MM.1S (cell line): ENCODE results near the gene CCT7.

Experiments
- EZH2 ChIP-seq: fragments of 300-600 bp; sonication (generic); optimal IDR thresholded peaks from 2 replicates; pipeline ENCODE3; 2017; ENCODE audit warnings: low read depth, mild to moderate bottlenecking, antibody characterized with exemption, low read length, mixed read lengths
- EZH2phosphoT487 ChIP-seq: fragments of 300-600 bp; sonication (generic); IDR thresholded peaks from 2 replicates; pipeline ENCODE4 v1.6.1; 2018; ENCODE audit warnings: antibody characterized with exemption, low read length
- TF ChIP-seq, protein P1 (sequence below): fragments of 300-600 bp; sonication (generic); IDR thresholded peaks from 2 replicates; pipeline ENCODE4 v1.5.1; 2016; ENCODE audit warnings: antibody characterized with exemption, low read length, mixed read lengths

DNA sequence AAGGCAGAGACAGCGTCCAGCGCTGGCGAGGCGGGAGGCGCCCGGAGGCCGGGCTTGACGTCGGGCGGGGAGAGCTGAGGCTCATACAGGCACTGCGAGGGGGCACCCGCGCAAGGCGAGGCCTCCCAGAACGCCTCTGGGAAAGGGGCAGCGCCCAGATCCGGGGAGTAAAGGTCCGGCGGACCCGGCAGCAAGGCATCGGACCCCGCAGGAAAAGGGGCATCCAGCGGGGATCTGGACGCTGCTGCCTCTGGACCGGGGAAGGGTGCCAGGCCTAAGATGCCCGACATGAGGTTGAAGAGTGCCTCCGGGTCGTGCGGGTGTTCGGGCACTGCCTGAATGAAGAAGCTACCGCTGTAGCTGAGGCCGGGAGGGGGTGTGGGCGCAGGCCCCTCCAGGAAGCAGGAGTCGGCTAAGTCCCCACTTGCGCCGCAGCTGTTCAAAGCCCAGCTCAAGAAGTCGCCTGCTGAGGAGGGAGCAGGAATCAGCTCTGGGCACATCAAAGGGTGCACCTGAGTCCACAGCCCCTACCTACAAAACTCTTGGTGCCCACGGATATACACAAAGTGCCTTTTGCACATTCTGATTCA lies 58.3 kb downstream of the CCT7 start:
- TF ChIP-seq, protein P1, sequence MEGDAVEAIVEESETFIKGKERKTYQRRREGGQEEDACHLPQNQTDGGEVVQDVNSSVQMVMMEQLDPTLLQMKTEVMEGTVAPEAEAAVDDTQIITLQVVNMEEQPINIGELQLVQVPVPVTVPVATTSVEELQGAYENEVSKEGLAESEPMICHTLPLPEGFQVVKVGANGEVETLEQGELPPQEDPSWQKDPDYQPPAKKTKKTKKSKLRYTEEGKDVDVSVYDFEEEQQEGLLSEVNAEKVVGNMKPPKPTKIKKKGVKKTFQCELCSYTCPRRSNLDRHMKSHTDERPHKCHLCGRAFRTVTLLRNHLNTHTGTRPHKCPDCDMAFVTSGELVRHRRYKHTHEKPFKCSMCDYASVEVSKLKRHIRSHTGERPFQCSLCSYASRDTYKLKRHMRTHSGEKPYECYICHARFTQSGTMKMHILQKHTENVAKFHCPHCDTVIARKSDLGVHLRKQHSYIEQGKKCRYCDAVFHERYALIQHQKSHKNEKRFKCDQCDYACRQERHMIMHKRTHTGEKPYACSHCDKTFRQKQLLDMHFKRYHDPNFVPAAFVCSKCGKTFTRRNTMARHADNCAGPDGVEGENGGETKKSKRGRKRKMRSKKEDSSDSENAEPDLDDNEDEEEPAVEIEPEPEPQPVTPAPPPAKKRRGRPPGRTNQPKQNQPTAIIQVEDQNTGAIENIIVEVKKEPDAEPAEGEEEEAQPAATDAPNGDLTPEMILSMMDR: no peak
- TF ChIP-seq EZH2: no peak
- no peak for TF ChIP-seq EZH2phosphoT487
